IMR-90 (cell line): ENCODE measurements around the gene GNA14. TPM values are rescaled to one million over a fixed set of nuclear protein-coding genes. Genes with fewer than 3 reads are reported as not detected.

Experiments used
- ATAC-seq: fragments of 200-7000 bp; cut with Tn5 transposase; 2 replicates; pipeline ENCODE4 v1.9.1; 2020; ENCODE audit warnings: low read depth, mild to moderate bottlenecking, moderate library complexity
- BruUV-seq: library from RNA; stranded (reverse); fragments of 400-500 nt; replicated peaks from 2 replicates; lab custom pipeline; 2021; lab: Mats Ljungman, UMichigan
- CTCF ChIA-PET: fragments of 300-600 bp; formaldehyde crosslinking; extraction: SDS; loops from one replicate; lab custom pipeline; 2021; ENCODE audit warnings: antibody characterized with exemption; lab: Yijun Ruan, JAX
- POLR2A ChIA-PET: fragments of 300-600 bp; sonication (Branson Sonifier 250); formaldehyde crosslinking; loops from one replicate; lab custom pipeline; 2022; ENCODE audit warnings: antibody characterized with exemption; ENCODE audit not compliant: unreplicated experiment; lab: Charles Lee
- DNase-seq: peaks from one replicate; pipeline ENCODE4 v3.0.0; 2013
- H2AFZ ChIP-seq: replicated peaks from 2 replicates; pipeline ENCODE3; 2013; ENCODE audit warnings: low read length, mild to moderate bottlenecking; ENCODE audit not compliant: poor library complexity
- H2AK5ac ChIP-seq: 2 replicates; pipeline ENCODE4 v1.6.1; 2013; ENCODE audit warnings: low read depth, low read length, inconsistent platforms
- H2AK9ac ChIP-seq: replicated peaks from 2 replicates; pipeline ENCODE3; 2013; ENCODE audit warnings: mild to moderate bottlenecking, low read depth, low read length, moderate library complexity; ENCODE audit not compliant: poor library complexity
- H2BK120ac ChIP-seq: 2 replicates; pipeline ENCODE4 v1.6.1; 2013; ENCODE audit warnings: low read depth, low read length, inconsistent platforms
- H2BK15ac ChIP-seq: 3 replicates; pipeline ENCODE4 v1.6.1; 2013; ENCODE audit warnings: low read depth, low read length, inconsistent platforms
- H2BK20ac ChIP-seq: 2 replicates; pipeline ENCODE4 v1.6.1; 2013; ENCODE audit warnings: low read depth, mild to moderate bottlenecking, inconsistent platforms, low read length, moderate library complexity
- H2BK5ac ChIP-seq: 2 replicates; pipeline ENCODE4 v1.6.1; 2013; ENCODE audit warnings: mild to moderate bottlenecking, low read depth, low read length, inconsistent platforms; ENCODE audit not compliant: poor library complexity, severe bottlenecking
- H3K14ac ChIP-seq: replicated peaks from 2 replicates; pipeline ENCODE4 v1.6.1; 2013; ENCODE audit warnings: low read depth, low read length, inconsistent platforms
- H3K18ac ChIP-seq: 2 replicates; pipeline ENCODE4 v1.6.1; 2013; ENCODE audit warnings: low read depth, low read length, control low read depth
- H3K23ac ChIP-seq: 2 replicates; pipeline ENCODE4 v1.6.1; 2013; ENCODE audit warnings: low read depth, low read length, inconsistent platforms
- H3K27ac ChIP-seq: 2 replicates; pipeline ENCODE4 v1.5.1; 2013; ENCODE audit warnings: mild to moderate bottlenecking, control low read depth, low read length; ENCODE audit not compliant: insufficient read depth
- H3K27me3 ChIP-seq: 2 replicates; pipeline ENCODE4 v1.6.1; 2013; ENCODE audit warnings: low read length; ENCODE audit not compliant: control insufficient read depth, insufficient read depth
- H3K36me3 ChIP-seq: 2 replicates; pipeline ENCODE4 v1.6.1; 2013; ENCODE audit warnings: low read length, mixed read lengths; ENCODE audit not compliant: control insufficient read depth, insufficient read depth
- H3K4ac ChIP-seq: 2 replicates; pipeline ENCODE4 v1.6.1; 2013; ENCODE audit warnings: low read depth, low read length, inconsistent platforms
- H3K4me1 ChIP-seq: 2 replicates; pipeline ENCODE4 v1.6.1; 2013; ENCODE audit warnings: low read length, mixed read lengths; ENCODE audit not compliant: control insufficient read depth, insufficient read depth
- H3K4me2 ChIP-seq: 2 replicates; pipeline ENCODE4 v1.6.1; 2013; ENCODE audit warnings: low read depth, mild to moderate bottlenecking, control low read depth, low read length, moderate library complexity
- H3K4me3 ChIP-seq: 2 replicates; pipeline ENCODE4 v1.5.1; 2013; ENCODE audit warnings: low read depth, mild to moderate bottlenecking, control low read depth, low read length, moderate library complexity; ENCODE audit not compliant: insufficient read depth
- H3K56ac ChIP-seq: 2 replicates; pipeline ENCODE4 v1.6.1; 2013; ENCODE audit warnings: low read length, inconsistent platforms; ENCODE audit not compliant: insufficient read depth; ENCODE audit errors: extremely low read depth
- H3K79me1 ChIP-seq, 2 experiments: 2 replicates each; pipeline ENCODE4 v1.6.1; 2013; ENCODE audit warnings: low read length in 2 of 2, inconsistent platforms in 1 of 2, low read depth in 1 of 2
- H3K9ac ChIP-seq: 2 replicates; pipeline ENCODE4 v1.6.1; 2013; ENCODE audit warnings: low read depth, low read length, control low read depth
- H3K9me1 ChIP-seq: 2 replicates; pipeline ENCODE4 v1.6.1; 2013; ENCODE audit warnings: low read length, inconsistent platforms; ENCODE audit not compliant: insufficient read depth
- H3K9me3 ChIP-seq: 2 replicates; pipeline ENCODE4 v1.6.1; 2013; ENCODE audit warnings: low read length; ENCODE audit not compliant: control insufficient read depth, insufficient read depth
- H4K20me1 ChIP-seq: 2 replicates; pipeline ENCODE4 v1.6.1; 2013; ENCODE audit warnings: low read length, inconsistent platforms; ENCODE audit not compliant: insufficient read depth
- H4K5ac ChIP-seq: 2 replicates; pipeline ENCODE4 v1.6.1; 2013; ENCODE audit warnings: mild to moderate bottlenecking, low read depth, low read length, control low read depth
- H4K8ac ChIP-seq, 2 experiments: 2 replicates each; pipeline ENCODE4 v1.6.1; 2013; ENCODE audit warnings: low read depth in 2 of 2, low read length in 2 of 2, control low read depth in 1 of 2, inconsistent platforms in 1 of 2
- H4K91ac ChIP-seq: 2 replicates; pipeline ENCODE4 v1.6.1; 2013; ENCODE audit warnings: low read depth, low read length, inconsistent platforms; ENCODE audit not compliant: insufficient read depth
- BHLHE40 ChIP-seq: fragments of 150-350 bp; IDR thresholded peaks from 2 replicates; pipeline ENCODE4 v1.6.1; 2016; ENCODE audit warnings: mild to moderate bottlenecking, low read depth, low read length
- CEBPB ChIP-seq: IDR thresholded peaks from 2 replicates; pipeline ENCODE4 v1.6.1; 2012; ENCODE audit warnings: low read depth, low read length, improper control_type of control experiment
- ELK1 ChIP-seq: fragments of 150-350 bp; IDR thresholded peaks from 2 replicates; pipeline ENCODE4 v1.6.1; 2016; ENCODE audit warnings: low read depth, mild to moderate bottlenecking, low read length, moderate library complexity, borderline replicate concordance
- MAZ ChIP-seq: IDR thresholded peaks from 2 replicates; pipeline ENCODE4 v1.6.1; 2012; ENCODE audit warnings: low read depth, mild to moderate bottlenecking, low read length, improper control_type of control experiment, moderate library complexity, borderline replicate concordance
- MXI1 ChIP-seq: IDR thresholded peaks from 2 replicates; pipeline ENCODE4 v1.6.1; 2012; ENCODE audit warnings: low read depth, mild to moderate bottlenecking, low read length, moderate library complexity, borderline replicate concordance
- NFE2L2 ChIP-seq: fragments of 150-350 bp; IDR thresholded peaks from 2 replicates; pipeline ENCODE4 v1.6.1; 2016; ENCODE audit warnings: low read depth, mild to moderate bottlenecking, low read length
- POLR2A ChIP-seq: IDR thresholded peaks from 2 replicates; pipeline ENCODE4 v1.6.1; 2012; ENCODE audit warnings: mild to moderate bottlenecking, low read depth, low read length
- WGBS, 2 experiments: methylation state at CpG; one replicate each; pipeline versions ENCODE4 v1.1.5 to v1.1.7; 2013; ENCODE audit warnings: missing lambda C conversion rate in 2 of 2; ENCODE audit not compliant: insufficient read length in 1 of 2; ENCODE audit errors: extremely low coverage in 2 of 2; 5-methylcytosine and 5-hydroxymethylcytosine counted together
- dilution Hi-C: fragments of 300-500 bp; cut with HindIII; formaldehyde crosslinking; loops from one replicate; pipeline ENCODE4 v1.14.3; 2018; ENCODE audit warnings: low sequenced_read_pairs; ENCODE audit not compliant: unreplicated experiment
- in situ Hi-C: fragments of 300-500 bp; cut with MboI; formaldehyde crosslinking; loops from 3 replicates; pipeline ENCODE4 v1.14.3; 2019; ENCODE audit warnings: low sequenced_read_pairs, inconsistent platforms, mixed read lengths
- intact Hi-C: fragments of 100-400 bp; cut with micrococcal nuclease; formaldehyde crosslinking; loops from 2 replicates; pipeline ENCODE4 v1.10.0; 2022
- polyA plus RNA-seq, 3 experiments: library from polyadenylated mRNA; depleted of rRNA; stranded (reverse); fragments of >200 nt; gene quantifications; 2 replicates each; pipeline ENCODE4 v1.2.3, GENCODE V29; 2012; ENCODE audit warnings: low replicate concordance in 1 of 3
- total RNA-seq: library from RNA; depleted of rRNA; stranded (reverse); fragments of >200 nt; gene quantifications from 2 replicates; pipeline ENCODE4 v1.2.3, GENCODE V29; 2012

Gene GNA14
- total and polyA plus RNA-seq, 2 of the 4 experiments (the other 2 are of a cell fraction), result under 0.01 to 0.03 TPM

GRCh38 chr9:77533671-77534070 lies 114.5 kb downstream of the GNA14 start:
- dilution Hi-C loops (no loop called here), in situ Hi-C loops (no loop called here), intact Hi-C loops (no loop called here)
- WGBS, 2 experiments, result no CpG with 5 or more reads among the region's 3 CpGs
- no peak overlapping the region for H2AK9ac ChIP-seq
- no peak overlapping the region for H2BK5ac ChIP-seq
- H3K56ac ChIP-seq, result no peak overlapping the region
- no peak overlapping the region for H2BK120ac ChIP-seq
- no peak overlapping the region for H2BK15ac ChIP-seq
- ATAC-seq, result no peak
- no peak overlapping the region for H4K5ac ChIP-seq
- no peaks in the 10 kb centered on the region for H3K36me3 ChIP-seq
- H3K27ac ChIP-seq, result no peak overlapping the region
- H3K4ac ChIP-seq, result no peak overlapping the region
- H3K14ac ChIP-seq, result no peak overlapping the region
- no peak overlapping the region for H3K4me3 ChIP-seq
- no peak overlapping the region for H4K91ac ChIP-seq
- ChIA-PET POLR2A (no interaction called here), CTCF (no interaction called here)
- H3K18ac ChIP-seq, result no peak overlapping the region
- no peaks in the 10 kb centered on the region for H3K4me1 ChIP-seq
- no peaks in the 10 kb centered on the region for H4K20me1 ChIP-seq
- no peak for DNase-seq
- no peak overlapping the region for H2BK20ac ChIP-seq
- H2AFZ ChIP-seq, result no peak overlapping the region
- no TSS peak for BruUV-seq
- no peak overlapping the region for H3K23ac ChIP-seq
- no peaks in the 10 kb centered on the region for H3K79me1 ChIP-seq
- TF ChIP-seq BHLHE40 (no peak), MAZ (no peak), MXI1 (no peak), CEBPB (no peak), NFE2L2 (no peak), ELK1 (no peak), POLR2A (no peak)
- no peak overlapping the region for H3K4me2 ChIP-seq
- H3K9me3 ChIP-seq, result no peaks in the 10 kb centered on the region
- H3K27me3 ChIP-seq, result no peaks in the 10 kb centered on the region
- H4K8ac ChIP-seq, result no peak overlapping the region
- no peak overlapping the region for H2AK5ac ChIP-seq
- no peak overlapping the region for H3K9ac ChIP-seq
- H3K9me1 ChIP-seq, result no peaks in the 10 kb centered on the region
